ENCODE results near the gene SH2D6. TPM values are rescaled to one million over a fixed set of nuclear protein-coding genes. Genes with fewer than 3 reads are reported as not detected.
"Not testable (repeated sequence)": the region's sequence is repeated elsewhere in the genome, so short reads cannot be mapped to it uniquely, and the experiment has no call there.

The SH2D6 gene
- total and polyA plus RNA-seq, 10 donors = 0.20 to 0.94 TPM; not detected in 8

- Histone ChIP-seq H3K9me3 (no peaks in the 10 kb centered on the region), H3K4me3 (no peak overlapping the region), H3K36me3 (no peaks in the 10 kb centered on the region), H3K27me3 (replicated peaks in 1 of 7) (no peaks in the 10 kb centered on the region), H3K27ac (peak overlapping the region; percentile 87 to 98 (median 96)), H3K4me1 (peaks cover 14 to 60% (median 40%) of the 10 kb centered on the region in 6 donors)
- TF ChIP-seq CTCF (IDR thresholded peaks at IDR 0.05 in 8 of 11, conservative IDR thresholded peaks at IDR 0.05 in 3 of 11) = no peak
- TF ChIP-seq POLR2A (IDR thresholded peaks at IDR 0.05) = no peak
- no peak for TF ChIP-seq POLR2AphosphoS5 (IDR thresholded peaks at IDR 0.05)
- 83 to 93% (median 92%) methylated on average over 6 of the region's 6 CpGs for WGBS, 5 donors
- intact Hi-C loops (cut with DNase I; ENCODE audit: low total_unique reads) = no loop called here
- peak; percentile 63 for DNase-seq
These were observed 20.5 kb downstream of the SH2D6 start for GRCh38 chr2:85439025-85439472.

- DNase-seq = peak; percentile 66
- Histone ChIP-seq H3K27ac (peak overlapping the region in 1 of 8 donors; percentile 98), H3K4me1 (peaks cover 14 to 54% (median 34%) of the 10 kb centered on the region in 6 donors)
- H3K27me3 ChIP-seq (replicated peaks in 1 of 7); intact Hi-C loops (cut with DNase I; ENCODE audit: low total_unique reads); H3K9me3 ChIP-seq; H3K36me3 ChIP-seq; H3K4me3 ChIP-seq: not testable (repeated sequence)
- 88 to 96% (median 92%) methylated on average over 9 of the region's 9 CpGs for WGBS, 5 donors
These were observed 21.1 kb downstream of the SH2D6 start for GRCh38 chr2:85439569-85439968.

- Histone ChIP-seq H3K27me3 (replicated peaks in 1 of 7) (no peaks in the 10 kb centered on the region), H3K4me1 (peaks cover 14 to 50% (median 31%) of the 10 kb centered on the region in 6 donors), H3K36me3 (no peaks in the 10 kb centered on the region), H3K27ac (no peak overlapping the region), H3K4me3 (no peak overlapping the region), H3K9me3 (no peaks in the 10 kb centered on the region)
- TF ChIP-seq POLR2AphosphoS5 (IDR thresholded peaks at IDR 0.05) (no peak), CTCF (IDR thresholded peaks at IDR 0.05 in 8 of 11, conservative IDR thresholded peaks at IDR 0.05 in 3 of 11) (no peak), POLR2A (IDR thresholded peaks at IDR 0.05) (no peak)
- peak; percentile 56 for DNase-seq
- WGBS, 5 donors = 77 to 87% (median 77%) methylated on average over 7 of the region's 7 CpGs
- intact Hi-C loops (cut with DNase I; ENCODE audit: low total_unique reads) = no loop called here
These were observed 21.5 kb downstream of the SH2D6 start for GRCh38 chr2:85439986-85440385.

GRCh38 chr2:85440729-85441128, 22.2 kb downstream of the SH2D6 start:
- intact Hi-C loops (cut with DNase I; ENCODE audit: low total_unique reads) = no loop called here
- peaks cover 14 to 43% (median 26%) of the 10 kb centered on the region in 6 donors for H3K4me1 ChIP-seq
- H3K27me3 ChIP-seq (replicated peaks in 1 of 7) = no peaks in the 10 kb centered on the region
- no peak overlapping the region for H3K27ac ChIP-seq
- H3K4me3 ChIP-seq = no peak overlapping the region
- TF ChIP-seq POLR2AphosphoS5 (IDR thresholded peaks at IDR 0.05) (no peak), CTCF (IDR thresholded peaks at IDR 0.05 in 8 of 11, conservative IDR thresholded peaks at IDR 0.05 in 3 of 11) (no peak), POLR2A (IDR thresholded peaks at IDR 0.05) (no peak)
- DNase-seq = no peak
- WGBS, 5 donors = 92 to 96% (median 94%) methylated on average over 5 of the region's 5 CpGs
- no peaks in the 10 kb centered on the region for H3K36me3 ChIP-seq
- no peaks in the 10 kb centered on the region for H3K9me3 ChIP-seq

GRCh38 chr2:85441864-85442263, 23.4 kb downstream of the SH2D6 start:
- 45 to 66% (median 59%) methylated on average over 4 of the region's 4 CpGs for WGBS, 5 donors
- Histone ChIP-seq H3K9me3 (no peaks in the 10 kb centered on the region), H3K27me3 (replicated peaks in 1 of 7) (no peaks in the 10 kb centered on the region), H3K4me3 (no peak overlapping the region), H3K4me1 (peaks cover 12 to 38% (median 23%) of the 10 kb centered on the region in 6 donors), H3K36me3 (no peaks in the 10 kb centered on the region), H3K27ac (peak overlapping the region in 2 of 8 donors; percentile 16 to 30)
- TF ChIP-seq POLR2AphosphoS5 (IDR thresholded peaks at IDR 0.05) (no peak), POLR2A (IDR thresholded peaks at IDR 0.05) (no peak), CTCF (IDR thresholded peaks at IDR 0.05 in 8 of 11, conservative IDR thresholded peaks at IDR 0.05 in 3 of 11) (no peak)
- no peak for DNase-seq
- intact Hi-C loops (cut with DNase I; ENCODE audit: low total_unique reads) = no loop called here
